GM13976 (cell line): Measurements from ENCODE around the gene IDH3A.
A peak's percentile ranks its signal among the peaks of the same experiment; 100 is the strongest.

ENCODE experiments used
- DNase-seq: peaks from one replicate; pipeline ENCODE4 v3.0.0; 2012; ENCODE audit warnings: low spot score
- CTCF ChIP-seq: IDR thresholded peaks from 2 replicates; pipeline ENCODE4 v1.5.1; 2012; ENCODE audit warnings: borderline replicate concordance, mild to moderate bottlenecking; ENCODE audit not compliant: insufficient read depth; ENCODE audit errors: extremely low read depth, missing control alignments, control extremely low read depth
- in situ Hi-C: fragments of 300-500 bp; cut with MboI; formaldehyde crosslinking; loops from one replicate; pipeline ENCODE4 v1.12.0; 2022; ENCODE audit warnings: low sequenced_read_pairs, mixed read lengths, inconsistent platforms; ENCODE audit not compliant: unreplicated experiment

The IDH3A gene

GRCh38 chr15:78127882-78128281 lies 21.3 kb upstream of the IDH3A start:
- no peak for DNase-seq
- TF ChIP-seq CTCF, result no peak
- in situ Hi-C loops, result no loop called here

- TF ChIP-seq CTCF, result no peak
- in situ Hi-C loops, result no loop called here
- DNase-seq, result no peak
Measured at GRCh38 chr15:78129077-78129750, 19.9 kb upstream of the IDH3A start.

GRCh38 chr15:78129751-78130287 lies 19.3 kb upstream of the IDH3A start:
- no peak for TF ChIP-seq CTCF
- DNase-seq, result no peak
- in situ Hi-C loops, result loop anchor here (10.0 kb wide), 1 partner anchor 65 kb away; no protein-coding TSS in a partner anchor

GRCh38 chr15:78130466-78131294 lies 18.5 kb upstream of the IDH3A start:
- in situ Hi-C loops, result loop anchor here (10.0 kb wide), 1 partner anchor 64 kb away; no protein-coding TSS in a partner anchor
- TF ChIP-seq CTCF, result no peak
- DNase-seq, result no peak

- in situ Hi-C loops, result loop anchor here (10.0 kb wide), 1 partner anchor 63 kb away; no protein-coding TSS in a partner anchor
- TF ChIP-seq CTCF, result peak; percentile 86
- peak; percentile 96 for DNase-seq
Measured at GRCh38 chr15:78131295-78132061, 17.7 kb upstream of the IDH3A start, which contains the start of gene CIB2. TSS of gene CIB2 (minus strand) at chr15:78131445. CDS start at chr15:78131215, 230 bp downstream.

- TF ChIP-seq CTCF, result no peak
- DNase-seq, result no peak
- in situ Hi-C loops, result loop anchor here (10.0 kb wide), 1 partner anchor 61 kb away; no protein-coding TSS in a partner anchor
Measured at GRCh38 chr15:78133801-78134200, 15.4 kb upstream of the IDH3A start.
